ENCODE results near the gene ST8SIA5.

DNA sequence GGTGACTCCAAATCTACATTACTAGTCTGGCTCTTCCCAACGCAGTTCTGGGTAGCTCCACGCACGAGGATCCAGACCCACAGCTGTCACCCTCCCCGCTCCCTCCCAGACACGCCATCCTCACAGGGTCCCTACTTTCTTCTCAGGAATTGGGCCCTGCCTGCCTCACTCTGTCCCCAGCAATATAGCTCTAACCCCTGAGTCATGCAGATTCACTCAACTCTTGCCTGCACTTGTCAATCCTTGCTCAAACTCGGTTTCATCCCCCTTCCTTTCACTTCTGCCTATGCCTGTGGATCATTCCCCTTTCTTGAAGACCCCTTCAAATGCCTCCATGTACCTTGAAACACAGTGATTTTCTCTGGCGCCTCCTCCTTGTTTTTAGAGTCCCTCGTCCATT is 5.0 kb downstream of the ST8SIA5 start:
- TF ChIP-seq, protein P1, sequence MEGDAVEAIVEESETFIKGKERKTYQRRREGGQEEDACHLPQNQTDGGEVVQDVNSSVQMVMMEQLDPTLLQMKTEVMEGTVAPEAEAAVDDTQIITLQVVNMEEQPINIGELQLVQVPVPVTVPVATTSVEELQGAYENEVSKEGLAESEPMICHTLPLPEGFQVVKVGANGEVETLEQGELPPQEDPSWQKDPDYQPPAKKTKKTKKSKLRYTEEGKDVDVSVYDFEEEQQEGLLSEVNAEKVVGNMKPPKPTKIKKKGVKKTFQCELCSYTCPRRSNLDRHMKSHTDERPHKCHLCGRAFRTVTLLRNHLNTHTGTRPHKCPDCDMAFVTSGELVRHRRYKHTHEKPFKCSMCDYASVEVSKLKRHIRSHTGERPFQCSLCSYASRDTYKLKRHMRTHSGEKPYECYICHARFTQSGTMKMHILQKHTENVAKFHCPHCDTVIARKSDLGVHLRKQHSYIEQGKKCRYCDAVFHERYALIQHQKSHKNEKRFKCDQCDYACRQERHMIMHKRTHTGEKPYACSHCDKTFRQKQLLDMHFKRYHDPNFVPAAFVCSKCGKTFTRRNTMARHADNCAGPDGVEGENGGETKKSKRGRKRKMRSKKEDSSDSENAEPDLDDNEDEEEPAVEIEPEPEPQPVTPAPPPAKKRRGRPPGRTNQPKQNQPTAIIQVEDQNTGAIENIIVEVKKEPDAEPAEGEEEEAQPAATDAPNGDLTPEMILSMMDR (conservative IDR thresholded peaks at IDR 0.05 in 1 of 2, IDR thresholded peaks at IDR 0.05 in 1 of 2; ENCODE audit: low read depth in 1 of 2, low read length in 2 of 2): no peak
- TF ChIP-seq EZH2 (IDR thresholded peaks at IDR 0.05; ENCODE audit: low read length, missing control alignments): no peak

Measured in fibroblast of lung (primary cell).